Measurements from ENCODE around the gene NFATC2. TPM values are rescaled to one million over a fixed set of nuclear protein-coding genes. Genes with fewer than 3 reads are reported as not detected.

Gene NFATC2
- total RNA-seq, 4 donors from 2014 or later, result 4.1 to 51.5 (median 8.7) TPM

DNA sequence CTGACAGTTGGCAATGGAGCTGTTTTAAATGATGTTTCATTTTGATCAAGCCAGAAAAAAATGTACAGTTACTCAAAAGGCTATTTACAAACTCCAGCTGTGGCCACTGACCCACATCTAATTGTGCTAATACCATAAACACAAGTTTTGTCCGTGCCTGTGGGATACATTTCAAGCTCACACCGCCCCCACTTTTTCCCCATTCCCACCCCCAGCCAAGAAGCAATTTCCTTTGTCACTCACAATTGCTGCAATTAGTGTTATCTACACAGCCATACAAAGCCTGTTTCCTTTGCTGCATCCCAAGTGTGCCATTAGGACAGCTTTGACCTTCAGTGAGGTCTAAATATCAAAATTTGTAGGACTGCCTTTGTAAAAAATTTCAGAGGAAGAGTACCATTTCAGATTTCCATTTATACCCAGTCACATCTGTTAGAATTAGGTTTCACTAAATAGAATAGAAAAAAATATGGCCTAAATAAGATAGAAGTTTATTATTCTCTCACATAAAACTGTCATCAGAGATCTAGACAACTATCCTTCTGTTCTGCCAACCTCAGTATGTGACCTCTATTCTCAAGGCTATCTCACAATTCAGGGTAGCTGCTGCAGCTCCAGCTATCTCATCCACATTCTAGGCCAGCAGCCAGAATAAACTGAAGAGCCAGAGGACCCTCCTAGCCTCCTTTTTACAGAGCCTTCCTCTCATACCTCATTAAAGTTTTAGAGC, 202.6 kb downstream of the NFATC2 start:
- TF ChIP-seq CTCF (IDR thresholded peaks at IDR 0.05), result no peak
- ATAC-seq (ENCODE audit: low FRiP score), result no peak
- no peak for DNase-seq (ENCODE audit: low spot score)

DNA sequence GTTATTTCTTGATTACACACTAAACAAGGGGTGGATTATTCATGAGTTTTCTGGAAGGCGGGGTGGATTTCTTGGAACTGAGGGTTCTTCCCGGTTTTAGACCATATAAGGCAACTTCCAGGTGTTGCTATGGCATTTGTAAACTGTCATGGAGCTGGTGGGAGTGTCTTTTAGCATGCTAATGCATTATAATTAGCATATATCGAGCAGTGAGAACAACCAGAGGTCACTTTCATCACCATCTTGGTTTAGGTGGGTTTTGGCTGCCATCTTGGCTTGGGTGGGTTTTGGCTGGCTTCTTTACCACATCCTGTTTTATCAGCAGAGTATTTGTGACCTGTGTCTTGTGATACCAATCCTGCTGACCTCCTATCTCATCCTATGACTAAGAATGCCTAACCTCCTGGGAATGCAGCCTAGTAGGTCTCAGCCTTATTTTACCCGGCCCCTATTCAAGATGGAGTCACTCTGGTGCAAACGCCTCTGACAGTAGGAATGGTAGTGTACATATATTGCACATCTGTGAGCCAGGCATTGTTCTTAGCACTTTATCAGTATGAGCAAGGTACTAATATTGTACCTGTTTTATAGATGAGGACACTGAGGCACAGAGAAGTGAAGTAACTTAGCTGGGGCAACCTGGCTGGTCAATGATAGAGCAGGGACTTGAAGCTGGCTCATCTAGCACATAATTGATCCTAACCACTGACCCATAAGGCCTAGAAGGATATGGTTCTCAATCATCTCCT, 203.7 kb downstream of the NFATC2 start:
- ATAC-seq (ENCODE audit: low FRiP score), result no peak

GRCh38 chr20:51337126-51337805, 205.3 kb downstream of the NFATC2 start:
- TF ChIP-seq CTCF (IDR thresholded peaks at IDR 0.05), result no peak
- ATAC-seq (ENCODE audit: low FRiP score) (no peak), DNase-seq (ENCODE audit: low spot score) (no peak)

More for the DNA sequence above, 203.7 kb downstream of the NFATC2 start:
- TF ChIP-seq CTCF (IDR thresholded peaks at IDR 0.05), result no peak
- no peak for DNase-seq (ENCODE audit: low spot score)

Small RNA genes within 50 kb of the gene (small RNA-seq; reads per million reads assigned to genes)
- not detected for gene MIR3194

Other genes starting within 250 kb of the NFATC2 start
- gene ATP9A, start 225.7 kb upstream of the NFATC2 start, total RNA-seq, result 100 to 1,000 TPM in 1 of 4 donors, 10 to 100 TPM in 3; 16.7 to 129 (median 55.0) TPM

Data from omental fat pad (tissue), 4 donors.